GM19467 (cell line): ENCODE data around the gene ALG1.

Experiments used
- ATAC-seq: cut with Tn5 transposase; IDR thresholded peaks from one replicate; pipeline ENCODE4 v1.9.1; 2021; ENCODE audit warnings: mild to moderate bottlenecking, moderate library complexity; ENCODE audit not compliant: unreplicated experiment

The ALG1 gene, protein sequence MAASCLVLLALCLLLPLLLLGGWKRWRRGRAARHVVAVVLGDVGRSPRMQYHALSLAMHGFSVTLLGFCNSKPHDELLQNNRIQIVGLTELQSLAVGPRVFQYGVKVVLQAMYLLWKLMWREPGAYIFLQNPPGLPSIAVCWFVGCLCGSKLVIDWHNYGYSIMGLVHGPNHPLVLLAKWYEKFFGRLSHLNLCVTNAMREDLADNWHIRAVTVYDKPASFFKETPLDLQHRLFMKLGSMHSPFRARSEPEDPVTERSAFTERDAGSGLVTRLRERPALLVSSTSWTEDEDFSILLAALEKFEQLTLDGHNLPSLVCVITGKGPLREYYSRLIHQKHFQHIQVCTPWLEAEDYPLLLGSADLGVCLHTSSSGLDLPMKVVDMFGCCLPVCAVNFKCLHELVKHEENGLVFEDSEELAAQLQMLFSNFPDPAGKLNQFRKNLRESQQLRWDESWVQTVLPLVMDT

DNA sequence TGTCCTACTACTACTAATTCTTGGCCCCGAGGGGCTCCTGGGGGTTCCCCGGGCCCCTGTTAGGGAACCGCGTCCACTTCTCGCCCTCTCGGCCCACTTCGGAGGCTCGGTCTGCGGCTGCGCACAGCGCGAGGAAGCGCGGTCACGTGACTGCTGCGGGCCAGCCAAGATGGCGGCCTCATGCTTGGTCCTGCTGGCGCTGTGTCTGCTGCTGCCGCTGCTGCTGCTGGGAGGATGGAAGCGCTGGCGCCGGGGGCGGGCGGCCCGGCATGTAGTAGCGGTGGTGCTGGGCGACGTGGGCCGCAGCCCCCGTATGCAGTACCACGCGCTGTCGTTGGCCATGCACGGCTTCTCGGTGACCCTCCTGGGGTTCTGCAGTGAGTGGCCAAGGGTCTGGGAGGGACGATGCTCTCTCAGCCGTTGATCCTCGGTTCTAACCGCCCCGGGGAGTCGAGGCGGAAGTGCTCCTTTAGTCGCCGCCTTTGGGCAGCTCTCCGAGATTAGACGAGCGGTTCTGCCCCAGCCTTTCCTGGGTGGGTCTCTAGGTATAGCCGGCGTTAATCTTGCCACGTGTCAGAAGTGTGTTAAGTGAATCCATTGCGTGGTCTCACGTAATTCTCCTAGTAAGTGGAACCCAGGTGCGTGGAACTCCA is at the start of gene ALG1:
ALG1 (plus strand) TSS at position 163 of the 653 bp plus-strand sequence; CDS start at position 170, 7 bp downstream.
- peak; percentile 77 for ATAC-seq

DNA sequence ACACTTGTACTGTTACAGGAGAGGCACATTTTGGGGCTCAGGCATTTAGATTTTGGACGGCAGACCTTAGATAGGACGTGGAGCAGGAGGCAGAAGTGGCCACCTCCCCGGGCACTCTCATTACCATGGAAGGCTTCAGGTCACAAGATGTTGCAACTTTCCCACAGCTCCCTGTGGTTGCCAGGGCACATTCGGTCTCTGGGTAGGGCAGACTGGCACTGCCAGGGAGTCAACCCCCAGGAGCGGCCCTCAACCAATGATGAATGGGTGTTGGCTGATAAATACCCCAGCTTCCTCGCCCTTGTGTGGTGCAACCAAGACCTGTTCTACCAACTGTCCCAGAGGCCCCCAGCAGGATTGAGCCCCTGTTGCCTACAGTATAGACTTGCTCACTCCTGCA is 49.1 kb upstream of the ALG1 start:
- no peak for ATAC-seq

GRCh38 chr16:5024632-5025031 is 47.0 kb upstream of the ALG1 start:
- ATAC-seq, result no peak

DNA sequence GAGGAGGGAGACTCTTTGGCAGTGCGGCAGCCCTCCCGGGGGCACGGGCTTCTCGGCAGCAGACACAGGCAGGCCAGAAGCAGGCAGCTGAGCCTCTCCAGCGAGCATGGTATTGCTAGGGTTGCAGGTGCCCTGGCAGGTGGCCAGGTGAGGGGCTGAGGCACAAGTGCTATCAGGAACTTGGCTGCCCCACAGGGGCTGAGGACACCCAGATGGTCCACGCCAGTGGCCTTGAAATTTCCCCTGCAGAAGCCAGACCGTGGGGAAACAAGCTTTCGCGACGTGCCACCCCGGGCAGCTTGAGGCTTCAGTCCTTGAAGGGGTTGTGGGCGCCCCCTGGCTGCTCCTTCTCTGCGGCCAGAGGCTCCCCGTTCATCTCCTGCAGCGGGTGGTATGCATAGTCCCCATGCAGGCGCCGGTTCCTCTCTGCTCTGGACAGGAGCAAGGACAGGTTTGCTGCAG is 46.4 kb upstream of the ALG1 start:
- no peak for ATAC-seq

DNA sequence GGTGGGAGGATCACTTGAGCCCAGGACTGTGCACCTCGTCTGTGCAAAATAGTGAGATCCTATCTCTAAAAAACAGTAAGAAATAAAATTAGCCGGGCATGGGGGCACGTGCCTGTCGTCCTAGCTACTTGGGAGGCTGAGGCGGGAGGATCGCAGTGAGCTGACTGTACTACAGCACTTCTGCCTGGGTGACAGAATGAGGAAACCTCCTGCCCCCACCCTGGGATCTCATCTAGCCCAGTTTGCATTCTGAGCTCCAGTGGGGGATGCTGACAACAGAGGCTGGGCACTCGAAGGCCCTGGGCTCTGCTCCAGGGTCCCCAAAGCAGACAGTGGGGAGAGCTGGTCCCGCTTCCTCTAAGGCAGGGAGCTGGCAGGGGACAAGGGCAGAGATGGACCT is 45.0 kb upstream of the ALG1 start:
- ATAC-seq, result no peak

DNA sequence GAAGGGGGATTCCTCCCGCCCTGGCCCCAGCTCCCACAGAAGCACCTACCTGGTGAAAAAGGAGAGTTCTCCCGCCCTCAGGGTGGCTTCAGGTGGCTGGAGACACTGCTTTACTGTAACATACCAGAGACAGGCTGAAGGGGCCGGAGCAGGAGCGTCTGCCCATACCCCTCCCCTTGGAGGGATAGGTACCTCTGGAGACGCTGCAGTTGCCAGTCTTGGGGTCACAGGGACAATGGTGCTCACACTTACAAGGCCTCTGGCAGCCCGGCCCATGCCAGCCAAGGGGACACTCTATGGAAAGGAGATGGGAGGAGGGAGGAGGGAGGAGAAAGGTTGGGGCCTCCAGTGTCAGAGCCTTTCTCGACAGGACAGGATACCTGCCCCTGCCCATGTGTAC is 44.6 kb upstream of the ALG1 start:
- ATAC-seq, result no peak

DNA sequence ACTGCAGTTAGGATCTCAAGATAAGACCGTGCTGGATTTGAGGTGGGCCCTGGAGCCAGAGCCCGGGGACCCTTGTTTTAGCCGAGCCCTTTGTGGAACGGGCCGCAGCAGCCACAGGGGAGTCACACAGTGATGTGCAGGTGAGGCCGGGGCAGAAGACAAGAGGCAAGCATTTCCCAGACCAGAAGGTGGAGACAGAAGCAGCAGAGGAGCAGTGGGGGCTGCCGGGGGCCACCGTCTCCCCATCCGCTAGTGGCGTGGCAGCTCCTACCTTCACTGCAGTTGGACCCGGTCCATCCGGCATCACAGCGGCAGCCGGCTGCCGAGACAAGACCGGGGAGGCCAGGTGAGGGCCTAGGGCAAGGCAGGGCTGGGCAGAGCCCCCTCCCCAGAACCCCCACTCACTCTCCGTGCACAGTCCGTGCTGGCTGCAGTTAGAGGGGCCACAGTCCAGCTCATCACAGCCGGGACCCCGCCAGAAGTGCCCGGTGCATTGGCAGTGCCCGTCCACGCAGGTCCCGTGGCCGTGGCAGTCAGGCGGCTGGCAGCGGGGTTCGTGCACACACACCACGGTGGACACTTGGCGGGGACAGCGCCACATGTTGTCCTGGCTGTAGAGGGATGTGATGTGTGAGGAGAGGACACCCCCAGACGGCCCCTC is 43.9 kb upstream of the ALG1 start:
- ATAC-seq, result no peak

- ATAC-seq, result no peak
Observed at GRCh38 chr16:5028950-5029475, 42.6 kb upstream of the ALG1 start.

DNA sequence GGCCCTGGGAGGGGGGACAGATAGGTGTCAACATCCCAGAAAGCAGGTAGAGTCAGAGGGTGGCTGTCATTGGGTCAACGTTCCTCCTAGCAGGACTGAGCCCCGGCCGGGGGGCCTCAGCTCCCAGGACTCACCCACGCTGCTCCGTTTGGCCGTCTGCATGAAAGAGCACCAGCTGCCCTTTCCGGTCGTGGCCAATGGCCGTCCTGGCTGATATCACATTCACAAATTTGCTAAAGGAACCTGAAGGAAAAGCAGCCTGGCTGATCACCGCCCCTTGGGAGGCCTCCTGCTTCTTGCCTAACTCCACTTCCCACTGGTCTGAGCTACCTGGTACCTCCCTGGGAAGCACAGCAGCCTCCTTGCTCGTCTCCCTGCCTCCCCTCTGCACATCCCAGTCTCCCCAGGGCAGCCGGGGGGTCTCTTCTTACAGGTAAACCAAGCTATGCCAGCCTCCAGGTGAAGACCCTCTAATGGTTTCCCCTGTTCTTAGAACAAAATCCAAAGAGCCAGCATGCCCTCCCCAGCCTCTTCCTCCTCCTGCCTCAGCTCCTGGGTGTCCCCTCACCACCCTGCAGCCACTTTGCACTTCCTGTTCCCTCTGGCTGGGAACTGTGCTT is 41.3 kb upstream of the ALG1 start:
- no peak for ATAC-seq

DNA sequence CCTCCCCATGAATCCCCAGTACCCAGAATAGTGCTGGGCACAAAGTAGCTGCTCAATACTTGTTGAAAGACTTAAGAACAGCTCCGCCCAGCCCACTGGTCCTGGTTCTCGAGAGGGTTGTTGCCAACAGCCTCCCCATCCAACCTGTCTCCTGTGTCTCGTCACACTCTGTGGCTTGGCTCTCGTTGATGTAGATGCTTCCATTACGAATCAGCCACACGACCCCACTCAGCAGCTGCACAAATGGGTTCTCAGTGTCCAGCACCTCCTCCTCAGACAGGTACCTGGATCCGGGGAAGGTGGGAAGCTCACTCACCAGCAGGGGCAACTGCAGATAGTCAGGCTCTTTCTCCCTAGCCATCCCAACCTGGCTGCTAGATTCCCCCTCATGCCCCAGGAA is 40.0 kb upstream of the ALG1 start:
- ATAC-seq, result no peak

GRCh38 chr16:5032748-5033167 is 38.9 kb upstream of the ALG1 start:
- no peak for ATAC-seq

DNA sequence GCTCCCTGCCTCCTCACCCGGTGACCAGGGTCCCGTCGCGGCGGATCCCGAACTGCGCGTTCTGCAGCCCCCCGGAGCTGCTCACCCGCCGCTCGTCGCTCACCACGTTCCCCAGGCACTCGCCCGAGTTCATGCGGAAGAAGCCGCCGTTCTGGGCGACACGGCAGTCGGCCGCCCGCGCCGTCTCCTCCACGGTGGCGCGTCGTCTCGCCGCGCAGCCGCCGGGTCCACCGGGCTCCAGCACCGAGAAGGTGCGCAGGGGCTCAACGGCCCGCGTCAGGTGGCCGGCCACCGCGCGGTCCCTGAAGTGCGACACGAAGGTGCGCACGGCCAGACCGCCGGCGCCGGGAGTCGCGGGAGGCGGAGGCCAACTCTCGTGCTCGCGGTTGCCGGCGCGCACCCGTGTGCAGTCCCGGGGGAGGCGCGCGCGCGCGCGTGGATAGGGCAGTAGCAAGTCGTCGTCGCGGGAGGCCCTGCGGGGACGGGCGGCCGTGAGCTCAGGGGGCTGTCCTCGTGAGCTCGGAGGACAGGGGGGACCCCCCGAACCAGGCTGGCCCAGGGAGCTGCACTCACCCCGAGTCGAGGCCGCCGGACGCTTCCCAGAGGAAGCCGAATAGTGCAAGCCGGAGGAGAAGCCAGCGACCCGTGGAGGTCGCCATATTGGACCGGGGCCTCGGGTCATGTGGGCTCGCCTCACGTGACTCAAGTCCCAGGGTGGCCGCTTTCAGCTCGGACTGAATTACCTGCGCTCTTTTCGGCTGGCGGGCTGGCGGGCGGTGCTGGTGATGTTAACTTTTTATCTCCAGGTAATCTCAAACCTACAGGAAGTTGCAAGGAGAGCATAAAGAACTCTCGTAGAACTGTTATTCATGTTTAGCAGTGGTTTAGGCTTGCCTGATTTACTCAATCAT is 38.1 kb upstream of the ALG1 start, which contains the start of gene NAGPA:
NAGPA (minus strand) TSS at position 680 of the 911 bp plus-strand sequence; CDS start at position 659, 21 bp downstream.
- ATAC-seq, result peak; percentile 84

GRCh38 chr16:5034167-5034523 is 37.5 kb upstream of the ALG1 start:
- ATAC-seq, result no peak

- ATAC-seq, result no peak
Observed at GRCh38 chr16:5035909-5036227, 35.8 kb upstream of the ALG1 start.

- ATAC-seq, result no peak
Observed at GRCh38 chr16:5036228-5037156, 35.2 kb upstream of the ALG1 start.

DNA sequence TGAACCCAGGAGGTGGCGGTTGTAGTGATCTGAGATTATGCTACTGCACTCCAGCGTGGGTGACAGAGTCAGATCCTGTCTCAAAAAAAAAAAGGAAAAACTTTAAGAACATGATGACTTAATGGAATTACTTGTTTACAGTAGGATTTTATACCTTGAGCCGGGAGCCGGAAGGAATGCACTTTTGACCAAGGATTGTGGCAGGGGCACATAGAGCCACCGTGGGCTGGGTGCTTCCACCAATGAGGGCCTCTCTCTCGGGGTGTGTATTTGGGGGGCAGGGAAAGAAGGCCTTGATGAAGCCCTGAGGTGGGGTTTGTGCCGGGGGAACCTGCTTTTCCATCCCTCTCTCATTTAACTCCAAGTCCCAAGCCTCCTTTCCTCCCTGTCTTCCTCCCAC is 31.2 kb upstream of the ALG1 start:
- ATAC-seq, result no peak

- peak; percentile 45 for ATAC-seq
Observed at GRCh38 chr16:5041600-5042133, 30.0 kb upstream of the ALG1 start.

GRCh38 chr16:5042574-5043171 is 29.0 kb upstream of the ALG1 start:
- ATAC-seq, result no peak
